Common myeloid progenitor, CD34-positive (primary cell): ENCODE results near the gene ITGA6.

Experiments used
- CTCF ChIA-PET: fragments of 350-600 bp; sonication (Branson Sonifier 250); formaldehyde crosslinking; loops from one replicate; lab custom pipeline; 2021; ENCODE audit warnings: antibody characterized with exemption; lab: Charles Lee
- POLR2A ChIA-PET: fragments of 350-600 bp; sonication (Branson Sonifier 250); formaldehyde crosslinking; loops from one replicate; lab custom pipeline; 2021; ENCODE audit warnings: antibody characterized with exemption; lab: Charles Lee
- DNase-seq, 3 donors: peaks; one replicate each; pipeline versions ENCODE4 v3.0.0 to v3.0.0-alpha.2; 2013
- H3K27ac ChIP-seq, 2 experiments: 1 replicate in 1 of 2; 2 replicates in 1 of 2; pipeline ENCODE4 v1.7.0; 2013; ENCODE audit warnings: inconsistent platforms in 2 of 2, low read length in 2 of 2, mild to moderate bottlenecking in 2 of 2, low read depth in 1 of 2, moderate library complexity in 1 of 2; ENCODE audit not compliant: severe bottlenecking in 2 of 2, insufficient read depth in 1 of 2, poor library complexity in 1 of 2
- H3K27me3 ChIP-seq, 5 experiments: replicated peaks in 2 of 5; 1 replicate in 3 of 5; 2 replicates in 2 of 5; pipeline versions ENCODE4 v1.6.1 to v1.7.0; 2013; ENCODE audit warnings: low read length in 4 of 5, mild to moderate bottlenecking in 2 of 5, moderate library complexity in 2 of 5, inconsistent platforms in 1 of 5; ENCODE audit not compliant: insufficient read depth in 5 of 5, control insufficient read depth in 4 of 5
- H3K36me3 ChIP-seq, 4 experiments: 1 replicate in 2 of 4; 2 replicates in 2 of 4; pipeline versions ENCODE4 v1.6.1 to v1.7.0; 2013; ENCODE audit warnings: low read length in 3 of 4, control low read depth in 1 of 4, mild to moderate bottlenecking in 1 of 4; ENCODE audit not compliant: control insufficient read depth in 4 of 4, insufficient read depth in 4 of 4
- H3K4me1 ChIP-seq, 4 experiments: 1 replicate in 3 of 4; 2 replicates in 1 of 4; pipeline versions ENCODE4 v1.6.1 to v1.7.1; 2013; ENCODE audit warnings: low read length in 3 of 4, mild to moderate bottlenecking in 3 of 4, control low read depth in 1 of 4, inconsistent platforms in 1 of 4, moderate library complexity in 1 of 4; ENCODE audit not compliant: control insufficient read depth in 4 of 4, insufficient read depth in 4 of 4; ENCODE audit errors: control extremely low read depth in 1 of 4
- H3K4me3 ChIP-seq, 7 experiments: 1 replicate in 4 of 7; 2 replicates in 3 of 7; pipeline versions ENCODE4 v1.5.1 to v1.7.0; 2013; ENCODE audit warnings: mild to moderate bottlenecking in 7 of 7, low read length in 6 of 7, moderate library complexity in 6 of 7, inconsistent platforms in 2 of 7, low read depth in 2 of 7, control low read depth in 1 of 7; ENCODE audit not compliant: insufficient read depth in 4 of 7, control insufficient read depth in 1 of 7; ENCODE audit errors: extremely low read depth in 1 of 7
- H3K9me3 ChIP-seq, 5 experiments: 1 replicate in 4 of 5; 2 replicates in 1 of 5; pipeline versions ENCODE4 v1.6.1 to v1.7.1; 2013; ENCODE audit warnings: low read length in 4 of 5, mild to moderate bottlenecking in 2 of 5, inconsistent platforms in 1 of 5, low read depth in 1 of 5, moderate library complexity in 1 of 5; ENCODE audit not compliant: control insufficient read depth in 4 of 5, insufficient read depth in 2 of 5; ENCODE audit errors: control extremely low read depth in 1 of 5
- whole genome bisulfite sequencing: methylation state at CpG from one replicate; pipeline ENCODE4 v1.1.5; 2013; ENCODE audit not compliant: insufficient coverage; 5-methylcytosine and 5-hydroxymethylcytosine counted together

The ITGA6 gene

DNA sequence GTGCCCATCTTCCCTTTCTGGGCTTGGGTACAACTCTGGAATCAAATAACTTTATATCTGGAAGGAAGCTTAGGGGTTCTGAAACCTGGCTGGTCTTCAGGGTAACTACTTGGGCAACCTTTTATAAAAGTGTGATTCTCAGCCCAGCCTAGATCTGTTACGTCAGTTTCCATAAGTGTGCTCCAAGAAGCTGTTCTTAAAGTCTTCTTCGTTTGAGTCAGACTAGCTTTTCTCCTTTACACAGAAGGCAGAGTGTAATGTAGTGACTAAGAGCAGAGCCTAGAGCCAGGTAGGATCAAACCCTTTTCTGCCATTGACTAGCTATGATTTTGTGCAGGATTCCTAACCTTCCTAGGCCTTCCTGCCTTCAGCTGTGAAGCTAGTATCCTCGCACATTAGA is 5.8 kb downstream of the ITGA6 start:
- ChIA-PET POLR2A (interaction anchor here (0.8 kb wide), 1 partner anchor 28 kb away, joined by 3 read pairs; no protein-coding TSS in a partner anchor), CTCF (interaction anchor here (2.1 to 30.2 kb wide), 2 partner anchors 27 to 52 kb away, joined by 6 to 515 read pairs; no protein-coding TSS in a partner anchor)
- Histone ChIP-seq H3K36me3 (no peaks in the 10 kb centered on the region), H3K4me1 (peaks cover 38 to 96% (median 70%) of the 10 kb centered on the region in 4 experiments), H3K9me3 (no peaks in the 10 kb centered on the region), H3K27me3 (no peaks in the 10 kb centered on the region), H3K27ac (no peak overlapping the region), H3K4me3 (no peak overlapping the region)
- DNase-seq = no peak
- WGBS = 100% methylated on average over 2 of the region's 3 CpGs

DNA sequence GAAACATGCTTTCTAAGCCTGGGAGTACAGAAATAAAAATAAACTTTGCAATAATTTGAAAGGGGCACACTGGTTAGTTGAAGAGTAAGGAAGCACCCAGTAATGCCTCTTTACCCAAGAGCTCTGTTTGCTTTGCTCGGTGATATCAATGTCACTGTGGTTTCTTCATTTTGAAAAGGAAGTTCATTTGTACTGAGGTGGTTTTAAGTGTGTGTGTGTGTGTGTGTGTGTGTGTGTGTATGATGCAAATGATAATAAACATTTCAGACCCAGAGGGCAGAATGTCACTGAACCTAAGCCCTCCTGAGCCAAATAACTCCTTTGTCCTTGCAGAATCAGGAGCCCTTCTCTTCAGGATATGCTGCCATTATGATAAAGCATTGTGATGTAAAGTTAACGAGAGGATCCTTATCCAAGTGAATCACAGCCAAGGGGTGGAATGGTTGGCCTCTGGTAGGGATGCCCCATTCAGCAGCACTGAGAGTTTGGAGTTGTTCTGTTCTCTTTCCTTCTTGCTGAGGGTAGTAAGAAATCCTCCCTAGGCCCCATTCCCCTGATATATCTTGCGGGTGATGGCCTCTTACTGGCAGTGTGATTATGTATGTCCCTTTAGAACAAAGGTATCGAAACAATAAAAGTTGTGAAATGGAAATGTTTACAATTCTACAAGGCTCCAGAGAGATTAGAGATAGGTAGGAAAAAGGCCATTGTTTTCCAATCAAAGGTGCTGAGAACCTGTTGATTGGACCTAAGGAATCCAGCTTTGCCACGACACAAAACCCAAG is 7.6 kb downstream of the ITGA6 start:
- 50% methylated on average over 2 of the region's 5 CpGs for WGBS
- Histone ChIP-seq H3K27ac (no peak overlapping the region), H3K36me3 (peaks cover 0 to 4% (median 0%) of the 10 kb centered on the region in 4 experiments), H3K4me1 (peaks cover 30 to 88% (median 60%) of the 10 kb centered on the region in 4 experiments), H3K4me3 (no peak overlapping the region), H3K27me3 (no peaks in the 10 kb centered on the region), H3K9me3 (no peaks in the 10 kb centered on the region)
- DNase-seq = peak; percentile 82 to 95 (median 91)
- CTCF ChIA-PET = interaction anchor here (0.6 to 30.2 kb wide), 6 partner anchors 11 to 262 kb away, joined by 3 to 515 read pairs (median 4); no protein-coding TSS in a partner anchor
- POLR2A ChIA-PET = interaction anchor here (0.6 kb wide), 1 partner anchor 64 kb away, joined by 3 read pairs; no protein-coding TSS in a partner anchor

DNA sequence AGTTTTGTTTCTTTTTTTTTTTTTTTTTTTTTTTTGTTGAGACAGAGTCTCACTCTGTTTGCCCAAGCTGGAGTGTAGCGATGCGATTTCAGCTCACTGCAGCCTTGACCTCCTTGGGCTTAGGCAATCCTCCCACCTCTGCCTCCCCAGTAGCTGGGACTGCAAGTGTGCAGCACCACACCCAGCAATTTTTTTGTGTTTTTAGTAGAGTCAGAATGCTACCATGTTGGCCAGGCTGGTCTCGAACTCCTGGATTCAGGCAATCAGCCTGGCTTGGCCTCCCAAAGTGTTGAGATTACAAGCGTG is 8.2 kb downstream of the ITGA6 start:
- DNase-seq = no peak
- Histone ChIP-seq H3K36me3 (peaks cover 0 to 4% (median 0%) of the 10 kb centered on the region in 4 experiments), H3K27ac (no peak overlapping the region), H3K9me3 (no peaks in the 10 kb centered on the region), H3K27me3 (no peaks in the 10 kb centered on the region), H3K4me3 (no peak overlapping the region), H3K4me1 (peaks cover 27 to 84% (median 56%) of the 10 kb centered on the region in 4 experiments)
- 100% methylated on average over 4 of the region's 4 CpGs for WGBS
- ChIA-PET CTCF (interaction anchor here (0.8 to 30.2 kb wide), 3 partner anchors 11 to 215 kb away, joined by 4 to 515 read pairs (median 7); no protein-coding TSS in a partner anchor), POLR2A (no interaction called here)

DNA sequence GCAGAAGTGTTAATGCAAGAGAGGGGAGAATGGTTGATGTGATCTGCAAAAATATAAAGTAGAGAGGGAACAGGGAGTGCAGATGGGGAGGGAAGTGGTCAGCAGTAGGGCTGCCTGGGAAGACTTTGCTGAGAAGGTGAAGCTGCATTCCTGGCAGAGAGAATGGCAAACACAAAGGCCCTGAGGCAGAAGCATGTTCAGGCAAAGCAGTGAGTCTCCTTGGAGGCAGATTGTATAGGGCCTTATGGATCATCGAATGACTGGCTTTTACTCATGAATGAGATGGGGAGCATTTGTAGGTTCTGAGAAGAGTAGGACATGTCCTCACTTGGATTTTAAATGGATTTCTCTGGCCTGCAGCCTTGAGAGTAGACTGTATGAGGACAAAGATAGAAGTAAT is 9.5 kb downstream of the ITGA6 start:
- ChIA-PET POLR2A (no interaction called here), CTCF (interaction anchor here (0.9 to 30.2 kb wide), 4 partner anchors 9 to 51 kb away, joined by 3 to 515 read pairs (median 5); no protein-coding TSS in a partner anchor)
- no peak overlapping the region for H3K4me3 ChIP-seq

DNA sequence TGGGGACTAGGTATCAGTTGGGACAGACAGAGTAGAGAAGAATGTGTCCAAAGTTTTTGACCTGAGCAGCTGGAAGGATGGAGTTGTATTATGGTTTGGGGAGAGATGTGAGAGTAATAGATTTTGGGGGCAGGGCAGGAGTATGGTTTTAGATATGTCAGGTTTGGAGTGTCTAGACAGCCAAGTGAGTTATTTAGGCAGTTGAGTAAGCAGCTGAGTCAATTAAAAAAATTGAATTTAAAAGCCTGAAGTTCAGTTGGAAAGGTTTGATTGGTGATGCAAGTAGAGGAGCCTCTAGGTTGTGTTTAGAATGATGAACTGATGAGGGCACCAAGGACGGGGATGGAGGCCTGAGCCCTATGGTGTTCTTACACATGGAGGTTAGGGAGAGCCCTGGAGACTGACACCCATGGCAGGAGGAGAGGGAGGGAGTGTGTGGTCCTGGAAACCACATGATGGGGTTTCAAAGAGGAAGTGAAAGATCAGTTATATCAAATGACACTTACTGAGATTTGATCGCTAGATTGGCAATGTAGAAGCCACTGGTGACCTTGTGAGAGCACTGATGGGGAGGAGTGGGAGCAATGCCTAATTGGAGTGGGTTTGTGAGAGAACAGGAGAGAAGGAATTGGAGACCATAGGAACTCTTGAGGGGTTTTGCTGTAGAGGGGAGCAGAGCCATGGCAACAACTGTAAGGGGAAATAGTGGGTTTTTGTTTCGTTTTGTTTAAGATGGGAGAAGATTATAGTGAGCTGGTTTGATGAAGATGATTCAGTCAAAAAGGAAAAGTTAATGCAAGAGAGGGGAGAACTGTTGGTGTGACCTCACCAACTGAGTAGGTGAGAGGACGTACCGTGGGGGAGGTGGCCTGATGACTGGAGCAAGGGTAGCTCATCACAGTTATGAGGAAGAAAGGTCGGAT is 10.3 kb downstream of the ITGA6 start:
- no peaks in the 10 kb centered on the region for H3K9me3 ChIP-seq
- H3K4me1 ChIP-seq = peaks cover 20 to 77% (median 49%) of the 10 kb centered on the region in 4 experiments
- DNase-seq = peak; percentile 40 to 85 (median 79)
- ChIA-PET POLR2A (no interaction called here), CTCF (interaction anchor here (0.7 to 30.2 kb wide), 7 partner anchors 8 to 265 kb away, joined by 3 to 515 read pairs (median 6); partner anchors contain the start of gene ITGA6)
- peaks cover 0 to 4% (median 0%) of the 10 kb centered on the region in 4 experiments for H3K36me3 ChIP-seq
- peak overlapping the region; percentile 9 to 75 (median 37) for H3K4me3 ChIP-seq
- no peaks in the 10 kb centered on the region for H3K27me3 ChIP-seq
- no peak overlapping the region for H3K27ac ChIP-seq
- 49% methylated on average over 6 of the region's 6 CpGs for WGBS

More for the DNA sequence above, 9.5 kb downstream of the ITGA6 start:
- H3K9me3 ChIP-seq = no peaks in the 10 kb centered on the region
- peaks cover 0 to 4% (median 0%) of the 10 kb centered on the region in 4 experiments for H3K36me3 ChIP-seq
- no peak overlapping the region for H3K27ac ChIP-seq
- H3K27me3 ChIP-seq = no peaks in the 10 kb centered on the region
- H3K4me1 ChIP-seq = peaks cover 26 to 82% (median 50%) of the 10 kb centered on the region in 4 experiments
- no peak for DNase-seq
- 100% methylated on average over 1 of the region's 1 CpG for WGBS

DNA sequence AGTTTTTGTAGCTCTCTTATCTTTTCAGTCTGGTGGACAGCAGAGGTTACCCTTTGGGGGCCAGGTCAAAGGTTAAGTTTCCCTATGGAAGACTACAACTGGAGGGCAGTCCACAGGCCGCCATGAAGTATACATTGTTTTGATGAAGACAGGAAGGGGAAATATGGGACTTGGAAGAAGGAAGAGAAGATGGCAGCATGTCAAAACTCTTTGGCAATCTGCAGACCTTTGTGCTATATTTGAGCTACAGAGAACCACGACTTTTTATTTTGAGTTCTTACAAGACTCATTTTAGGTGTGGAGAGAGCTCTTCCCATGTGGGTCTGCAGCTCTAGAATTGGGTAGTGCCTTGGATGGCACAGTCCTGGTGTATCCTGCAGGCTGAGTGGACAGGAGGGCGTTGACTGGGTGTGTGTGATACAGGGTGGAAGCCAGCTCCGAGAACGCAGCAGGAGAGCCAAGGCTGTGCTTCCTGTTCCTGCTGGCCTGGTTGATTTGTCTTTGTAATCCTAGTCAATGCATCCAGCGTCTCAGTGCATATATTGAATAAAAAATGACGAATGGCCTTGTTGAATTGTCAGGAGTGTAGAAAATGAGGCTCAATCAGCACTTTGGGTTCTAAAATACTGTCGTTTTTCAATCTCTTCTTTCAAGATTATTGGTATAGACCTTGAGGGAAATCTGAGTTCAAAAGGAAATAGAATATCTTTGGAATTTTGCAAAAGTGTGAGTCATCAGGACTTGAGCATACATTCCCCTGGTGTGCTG is 11.5 kb downstream of the ITGA6 start:
- Histone ChIP-seq H3K27me3 (no peaks in the 10 kb centered on the region), H3K27ac (no peak overlapping the region), H3K36me3 (peaks cover 0 to 4% (median 0%) of the 10 kb centered on the region in 4 experiments), H3K4me3 (no peak overlapping the region), H3K9me3 (no peaks in the 10 kb centered on the region), H3K4me1 (peaks cover 20 to 66% (median 47%) of the 10 kb centered on the region in 4 experiments)
- ChIA-PET CTCF (interaction anchor here (0.8 to 30.2 kb wide), 5 partner anchors 9 to 266 kb away, joined by 3 to 515 read pairs (median 6); partner anchors contain the start of gene ITGA6), POLR2A (no interaction called here)
- 87% methylated on average over 7 of the region's 8 CpGs for WGBS
- DNase-seq = no peak
